ENCODE data around the gene DPF3. TPM values are rescaled to one million over a fixed set of nuclear protein-coding genes. Genes with fewer than 3 reads are reported as not detected.

Gene DPF3
- total RNA-seq, 6 experiments from 2014 or later: 4.1 to 6.6 (median 5.4) TPM

DNA sequence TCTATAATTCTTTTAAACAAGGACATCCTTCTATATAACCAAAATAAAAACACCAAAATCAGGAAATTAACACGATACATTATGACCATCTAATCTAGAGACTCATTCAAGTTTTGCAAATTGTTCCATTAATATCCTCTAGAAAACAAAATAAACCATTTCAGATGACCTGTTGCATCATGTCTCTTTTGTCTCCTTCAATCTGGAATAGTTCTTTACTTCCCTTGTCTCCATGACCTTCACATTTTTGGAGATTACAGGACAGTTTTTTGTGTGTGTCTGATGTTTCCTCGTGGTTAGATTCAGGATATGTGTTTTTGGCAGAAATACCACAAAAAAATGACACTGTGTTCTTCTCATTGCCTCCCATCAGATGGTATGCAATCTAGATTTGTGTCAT is 19.9 kb upstream of the DPF3 start:
- no peak for DNase-seq
- Mint-ChIP-seq H3K4me3 (no peak overlapping the region), H3K4me1 (ENCODE audit: low read depth) (peaks cover 28% of the 10 kb centered on the region), H3K9me3 (no peaks in the 10 kb centered on the region), H3K36me3 (ENCODE audit: low read depth) (no peaks in the 10 kb centered on the region), H3K27ac (no peak overlapping the region), H3K27me3 (ENCODE audit: insufficient read depth) (peaks cover 2% of the 10 kb centered on the region; the same call in 1 of the 2 replicates)
- TF ChIP-seq, protein P1, sequence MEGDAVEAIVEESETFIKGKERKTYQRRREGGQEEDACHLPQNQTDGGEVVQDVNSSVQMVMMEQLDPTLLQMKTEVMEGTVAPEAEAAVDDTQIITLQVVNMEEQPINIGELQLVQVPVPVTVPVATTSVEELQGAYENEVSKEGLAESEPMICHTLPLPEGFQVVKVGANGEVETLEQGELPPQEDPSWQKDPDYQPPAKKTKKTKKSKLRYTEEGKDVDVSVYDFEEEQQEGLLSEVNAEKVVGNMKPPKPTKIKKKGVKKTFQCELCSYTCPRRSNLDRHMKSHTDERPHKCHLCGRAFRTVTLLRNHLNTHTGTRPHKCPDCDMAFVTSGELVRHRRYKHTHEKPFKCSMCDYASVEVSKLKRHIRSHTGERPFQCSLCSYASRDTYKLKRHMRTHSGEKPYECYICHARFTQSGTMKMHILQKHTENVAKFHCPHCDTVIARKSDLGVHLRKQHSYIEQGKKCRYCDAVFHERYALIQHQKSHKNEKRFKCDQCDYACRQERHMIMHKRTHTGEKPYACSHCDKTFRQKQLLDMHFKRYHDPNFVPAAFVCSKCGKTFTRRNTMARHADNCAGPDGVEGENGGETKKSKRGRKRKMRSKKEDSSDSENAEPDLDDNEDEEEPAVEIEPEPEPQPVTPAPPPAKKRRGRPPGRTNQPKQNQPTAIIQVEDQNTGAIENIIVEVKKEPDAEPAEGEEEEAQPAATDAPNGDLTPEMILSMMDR (IDR thresholded peaks at IDR 0.05): no peak

DNA sequence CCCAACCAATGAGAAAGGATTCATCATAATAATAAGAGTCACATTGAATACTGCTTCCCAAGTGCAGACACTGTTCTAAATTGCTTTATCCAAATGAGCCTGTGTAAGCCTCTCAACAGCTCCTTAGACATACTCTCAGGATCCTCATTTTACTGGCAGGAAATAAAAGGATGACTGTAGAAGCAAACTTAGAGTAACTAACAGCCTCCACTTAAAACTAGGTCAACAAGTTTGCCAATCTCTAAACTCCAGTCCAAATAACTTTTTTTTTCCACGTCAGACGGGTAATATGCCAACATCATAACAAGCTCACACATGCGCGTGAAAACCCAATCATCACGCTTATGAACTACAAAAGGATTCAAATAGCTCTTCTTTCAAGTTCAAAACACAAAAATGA is 15.3 kb upstream of the DPF3 start:
- Mint-ChIP-seq H3K9me3 (no peaks in the 10 kb centered on the region), H3K4me1 (ENCODE audit: low read depth) (peaks cover 65% of the 10 kb centered on the region), H3K27me3 (ENCODE audit: insufficient read depth) (no peaks in the 10 kb centered on the region; the same call in 1 of the 2 replicates), H3K36me3 (ENCODE audit: low read depth) (no peaks in the 10 kb centered on the region), H3K27ac (no peak overlapping the region), H3K4me3 (no peak overlapping the region)
- TF ChIP-seq, protein P1 (IDR thresholded peaks at IDR 0.05): no peak
- no peak for DNase-seq

DNA sequence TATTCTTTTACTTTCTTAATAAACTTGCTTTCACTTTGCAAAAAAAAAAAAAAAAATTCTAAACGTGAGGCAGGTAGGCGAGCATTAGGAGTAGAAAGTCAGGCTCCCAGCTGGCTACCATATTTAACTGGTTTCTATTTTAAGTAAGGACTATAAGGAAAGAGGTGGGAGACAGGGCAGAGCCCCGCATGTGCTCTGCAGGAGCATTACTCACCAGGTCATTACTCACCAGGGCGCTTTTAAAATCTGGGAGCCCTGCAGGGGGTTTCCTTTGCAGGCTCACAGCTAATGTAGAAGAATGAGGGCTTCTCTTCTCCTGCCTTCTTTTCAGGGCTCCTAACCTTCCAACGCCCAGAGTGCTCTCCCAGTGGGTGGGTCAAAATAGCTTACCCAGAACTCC is 14.0 kb upstream of the DPF3 start:
- Mint-ChIP-seq H3K27ac (peak overlapping the region; percentile 61), H3K4me1 (ENCODE audit: low read depth) (peaks cover 61% of the 10 kb centered on the region), H3K4me3 (peak overlapping the region; percentile 73), H3K27me3 (ENCODE audit: insufficient read depth) (no peaks in the 10 kb centered on the region; the same call in 1 of the 2 replicates), H3K9me3 (no peaks in the 10 kb centered on the region), H3K36me3 (ENCODE audit: low read depth) (no peaks in the 10 kb centered on the region)
- peak; percentile 38 for DNase-seq
- TF ChIP-seq, protein P1 (IDR thresholded peaks at IDR 0.05): no peak

DNA sequence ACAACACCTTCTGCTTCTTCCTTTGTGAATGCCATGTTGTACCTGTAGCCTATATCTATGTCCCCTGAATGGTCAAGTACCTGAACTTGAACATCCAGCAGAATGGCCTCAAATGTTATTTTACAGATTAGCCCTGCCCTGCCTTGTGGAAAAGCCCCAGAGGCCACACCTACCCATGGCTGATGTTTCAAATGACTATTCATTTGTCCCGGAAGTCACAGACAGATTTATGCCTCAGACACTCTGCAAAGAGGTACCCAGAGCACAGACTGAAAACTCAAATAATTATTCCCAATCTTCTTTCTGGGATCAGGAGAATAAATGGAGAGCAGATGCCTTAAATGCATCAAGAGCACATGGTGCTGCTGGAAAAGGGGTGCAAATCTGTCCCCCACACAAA is 13.0 kb upstream of the DPF3 start:
- no peaks in the 10 kb centered on the region; the same call in 1 of the 2 replicates for H3K27me3 Mint-ChIP-seq (ENCODE audit: insufficient read depth)
- peaks cover 63% of the 10 kb centered on the region for H3K4me1 Mint-ChIP-seq (ENCODE audit: low read depth)
- peak overlapping the region; percentile 73 for H3K4me3 Mint-ChIP-seq
- no peaks in the 10 kb centered on the region for H3K36me3 Mint-ChIP-seq (ENCODE audit: low read depth)
- H3K9me3 Mint-ChIP-seq: no peaks in the 10 kb centered on the region
- no peak for DNase-seq
- peak overlapping the region; percentile 61 for H3K27ac Mint-ChIP-seq
- TF ChIP-seq, protein P1 (IDR thresholded peaks at IDR 0.05): no peak

DNA sequence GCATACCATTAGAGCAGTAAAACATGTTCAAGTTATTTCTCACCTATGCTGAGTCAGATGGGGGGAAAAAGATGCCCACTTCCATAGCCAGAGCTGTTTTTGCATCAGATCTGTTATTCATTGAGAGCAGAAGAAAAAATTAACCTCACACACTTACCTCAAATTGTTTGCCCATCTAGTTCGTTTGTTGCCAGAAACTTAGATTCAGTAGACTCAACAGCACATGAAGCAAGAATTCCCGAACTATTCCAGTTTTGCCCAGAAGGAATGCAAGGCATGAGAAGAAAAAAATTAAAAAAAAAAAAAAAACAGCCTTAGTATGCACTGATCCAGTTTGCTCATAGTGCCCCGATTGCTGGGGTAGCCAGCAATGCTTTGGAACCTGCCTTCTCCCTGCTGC is 12.4 kb upstream of the DPF3 start:
- TF ChIP-seq, protein P1 (IDR thresholded peaks at IDR 0.05): no peak
- Mint-ChIP-seq H3K4me1 (ENCODE audit: low read depth) (peaks cover 63% of the 10 kb centered on the region), H3K4me3 (peak overlapping the region; percentile 73), H3K27me3 (ENCODE audit: insufficient read depth) (no peaks in the 10 kb centered on the region; the same call in 1 of the 2 replicates), H3K27ac (peak overlapping the region; percentile 80), H3K9me3 (no peaks in the 10 kb centered on the region), H3K36me3 (ENCODE audit: low read depth) (no peaks in the 10 kb centered on the region)
- DNase-seq: peak; percentile 83
